Upper lobe of left lung (tissue), 4 donors: Measurements from ENCODE around the gene ELMOD3.

ENCODE experiments used
- CTCF ChIP-seq, 6 experiments: fragments of 450-650 bp in 4 of 6; fragments of 200-600 bp in 2 of 6; sonication (generic) in 2 of 6; IDR thresholded peaks; one replicate each; pipeline ENCODE4 v1.5.1; 2016 to 2019; ENCODE audit warnings: antibody characterized with exemption in 6 of 6
- POLR2A ChIP-seq, 4 donors: fragments of 450-650 bp; IDR thresholded peaks; one replicate each; pipeline ENCODE4 v1.5.1; 2016 to 2017; ENCODE audit warnings: antibody characterized with exemption in 4 of 4, mild to moderate bottlenecking in 2 of 4
- POLR2AphosphoS5 ChIP-seq, 2 donors: sonication (generic); formaldehyde crosslinking; IDR thresholded peaks; one replicate each; pipeline ENCODE4 v1.5.1; 2017; ENCODE audit warnings: antibody characterized with exemption in 2 of 2

GRCh38 chr2:85436836-85437487 is 82.4 kb downstream of the ELMOD3 start:
- TF ChIP-seq POLR2AphosphoS5 (IDR thresholded peaks at IDR 0.05) (no peak), POLR2A (IDR thresholded peaks at IDR 0.05) (no peak), CTCF (IDR thresholded peaks at IDR 0.05) (no peak)
